Loucy (cell line): Measurements from ENCODE around the gene TJP3.

ENCODE experiments used
- H2AFZ ChIP-seq: fragments of 200-600 bp; sonication (generic); 2 replicates; pipeline ENCODE4 v1.6.0; 2016; ENCODE audit warnings: antibody characterized with exemption, mild to moderate bottlenecking, low read length, moderate library complexity
- H3F3A ChIP-seq: fragments of 200-600 bp; 2 replicates; pipeline ENCODE4 v1.6.0; 2016; ENCODE audit warnings: antibody characterized with exemption, low read depth, mild to moderate bottlenecking
- H3K27me3 ChIP-seq: fragments of 200-600 bp; sonication (generic); 2 replicates; pipeline ENCODE4 v1.6.1; 2014; ENCODE audit warnings: low read length, mild to moderate bottlenecking; ENCODE audit not compliant: insufficient read depth, poor library complexity, severe bottlenecking
- H3K36me3 ChIP-seq: fragments of 200-600 bp; sonication (generic); 2 replicates; pipeline ENCODE4 v1.6.1; 2016; ENCODE audit warnings: low read length; ENCODE audit not compliant: insufficient read depth
- H3K4me1 ChIP-seq: fragments of 200-600 bp; sonication (generic); 2 replicates; pipeline ENCODE4 v1.5.1; 2014; ENCODE audit warnings: low read length, mild to moderate bottlenecking; ENCODE audit not compliant: insufficient read depth, poor library complexity, severe bottlenecking
- H3K4me2 ChIP-seq: fragments of 200-600 bp; sonication (generic); 2 replicates; pipeline ENCODE4 v1.6.0; 2014; ENCODE audit warnings: antibody characterized with exemption, low read length, low read depth, mild to moderate bottlenecking; ENCODE audit not compliant: poor library complexity, severe bottlenecking
- H3K4me3 ChIP-seq: fragments of 200-600 bp; sonication (generic); 2 replicates; pipeline ENCODE4 v1.5.1; 2014; ENCODE audit warnings: low read length, mild to moderate bottlenecking, mixed read lengths; ENCODE audit not compliant: poor library complexity, severe bottlenecking
- H3K79me2 ChIP-seq: fragments of 200-600 bp; sonication (generic); 2 replicates; pipeline ENCODE4 v1.6.1; 2014; ENCODE audit warnings: low read length; ENCODE audit not compliant: insufficient read depth
- H3K9ac ChIP-seq: fragments of 200-600 bp; sonication (generic); 2 replicates; pipeline ENCODE4 v1.6.0; 2014; ENCODE audit warnings: mild to moderate bottlenecking, low read depth, low read length, moderate library complexity; ENCODE audit not compliant: poor library complexity, severe bottlenecking
- H3K9me2 ChIP-seq: fragments of 200-600 bp; sonication (generic); replicated peaks from 2 replicates; pipeline ENCODE4 v1.6.1; 2016; ENCODE audit warnings: low read depth, low read length, mixed read lengths
- H3K9me3 ChIP-seq: fragments of 200-600 bp; sonication (generic); 2 replicates; pipeline ENCODE4 v1.6.1; 2014; ENCODE audit warnings: mild to moderate bottlenecking, antibody characterized with exemption, low read length, low read depth; ENCODE audit not compliant: insufficient read depth
- H4K20me1 ChIP-seq: fragments of 200-600 bp; sonication (generic); 2 replicates; pipeline ENCODE4 v1.6.0; 2014; ENCODE audit warnings: antibody characterized with exemption, low read length, mild to moderate bottlenecking; ENCODE audit not compliant: insufficient read depth, poor library complexity, severe bottlenecking
- EZH2phosphoT487 ChIP-seq: fragments of 200-600 bp; IDR thresholded peaks from 2 replicates; pipeline ENCODE4 v1.6.1; 2018; ENCODE audit warnings: antibody characterized with exemption, mild to moderate bottlenecking, moderate library complexity, borderline replicate concordance
- TF ChIP-seq, protein P1 (sequence below): fragments of 200-600 bp; sonication (generic); conservative IDR thresholded peaks from 2 replicates; pipeline ENCODE4 v1.5.1; 2014; ENCODE audit warnings: mild to moderate bottlenecking, antibody characterized with exemption, low read length

Gene TJP3

GRCh38 chr19:3669082-3669946, 38.9 kb upstream of the TJP3 start:
- Histone ChIP-seq H3K79me2 (no peaks in the 10 kb centered on the region), H4K20me1 (no peaks in the 10 kb centered on the region)

GRCh38 chr19:3669947-3670795, 38.0 kb upstream of the TJP3 start:
- H3K9me3 ChIP-seq = no peaks in the 10 kb centered on the region
- H3F3A ChIP-seq = no peaks in the 10 kb centered on the region
- H3K79me2 ChIP-seq = no peaks in the 10 kb centered on the region
- H3K9me2 ChIP-seq = no peaks in the 10 kb centered on the region
- H3K27me3 ChIP-seq = no peaks in the 10 kb centered on the region
- no peaks in the 10 kb centered on the region for H3K36me3 ChIP-seq
- no peak overlapping the region for H3K4me3 ChIP-seq
- TF ChIP-seq EZH2phosphoT487 = no peak
- TF ChIP-seq, protein P1, sequence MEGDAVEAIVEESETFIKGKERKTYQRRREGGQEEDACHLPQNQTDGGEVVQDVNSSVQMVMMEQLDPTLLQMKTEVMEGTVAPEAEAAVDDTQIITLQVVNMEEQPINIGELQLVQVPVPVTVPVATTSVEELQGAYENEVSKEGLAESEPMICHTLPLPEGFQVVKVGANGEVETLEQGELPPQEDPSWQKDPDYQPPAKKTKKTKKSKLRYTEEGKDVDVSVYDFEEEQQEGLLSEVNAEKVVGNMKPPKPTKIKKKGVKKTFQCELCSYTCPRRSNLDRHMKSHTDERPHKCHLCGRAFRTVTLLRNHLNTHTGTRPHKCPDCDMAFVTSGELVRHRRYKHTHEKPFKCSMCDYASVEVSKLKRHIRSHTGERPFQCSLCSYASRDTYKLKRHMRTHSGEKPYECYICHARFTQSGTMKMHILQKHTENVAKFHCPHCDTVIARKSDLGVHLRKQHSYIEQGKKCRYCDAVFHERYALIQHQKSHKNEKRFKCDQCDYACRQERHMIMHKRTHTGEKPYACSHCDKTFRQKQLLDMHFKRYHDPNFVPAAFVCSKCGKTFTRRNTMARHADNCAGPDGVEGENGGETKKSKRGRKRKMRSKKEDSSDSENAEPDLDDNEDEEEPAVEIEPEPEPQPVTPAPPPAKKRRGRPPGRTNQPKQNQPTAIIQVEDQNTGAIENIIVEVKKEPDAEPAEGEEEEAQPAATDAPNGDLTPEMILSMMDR = no peak
- no peak overlapping the region for H3K9ac ChIP-seq
- no peak overlapping the region for H2AFZ ChIP-seq
- H4K20me1 ChIP-seq = no peaks in the 10 kb centered on the region
- H3K4me2 ChIP-seq = no peak overlapping the region
- no peaks in the 10 kb centered on the region for H3K4me1 ChIP-seq

More at GRCh38 chr19:3669082-3669946, 38.9 kb upstream of the TJP3 start:
- Histone ChIP-seq H3K9me2 (no peaks in the 10 kb centered on the region), H3K9me3 (no peaks in the 10 kb centered on the region), H3K4me1 (no peaks in the 10 kb centered on the region), H3K4me3 (no peak overlapping the region), H3F3A (no peaks in the 10 kb centered on the region), H3K27me3 (no peaks in the 10 kb centered on the region), H3K9ac (no peak overlapping the region), H3K4me2 (no peak overlapping the region), H2AFZ (no peak overlapping the region), H3K36me3 (no peaks in the 10 kb centered on the region; the same call in 1 of the 2 replicates)
- TF ChIP-seq, protein P1 = no peak
- no peak for TF ChIP-seq EZH2phosphoT487

GRCh38 chr19:3670796-3671679, 37.1 kb upstream of the TJP3 start:
- no peaks in the 10 kb centered on the region for H3K36me3 ChIP-seq
- no peak overlapping the region for H2AFZ ChIP-seq
- no peaks in the 10 kb centered on the region for H4K20me1 ChIP-seq
- H3K9ac ChIP-seq = no peak overlapping the region
- H3K79me2 ChIP-seq = no peaks in the 10 kb centered on the region
- no peaks in the 10 kb centered on the region for H3K4me1 ChIP-seq
- no peak for TF ChIP-seq EZH2phosphoT487
- TF ChIP-seq, protein P1 = no peak
- no peak overlapping the region for H3K4me2 ChIP-seq
- no peaks in the 10 kb centered on the region for H3K27me3 ChIP-seq
- no peaks in the 10 kb centered on the region for H3F3A ChIP-seq
- no peaks in the 10 kb centered on the region for H3K9me3 ChIP-seq
- H3K4me3 ChIP-seq = no peak overlapping the region
- H3K9me2 ChIP-seq = no peaks in the 10 kb centered on the region
